HepG2 (cell line): ENCODE results near the gene RPS6KL1. TPM values are rescaled to one million over a fixed set of nuclear protein-coding genes. Genes with fewer than 3 reads are reported as not detected.

ENCODE experiments used
- ATAD3A ChIP-seq: sonication (generic); formaldehyde crosslinking; IDR thresholded peaks from 2 replicates; pipeline ENCODE4 v1.4.0; 2020; ENCODE audit warnings: missing genetic modification reagents
- ATF7-NPFF ChIP-seq: sonication (generic); formaldehyde crosslinking; IDR thresholded peaks from 2 replicates; pipeline ENCODE4 v1.8.1; 2023; ENCODE audit warnings: mild to moderate bottlenecking, low read depth, missing genetic modification reagents, moderate library complexity
- CBX1 ChIP-seq: IDR thresholded peaks from one replicate; pipeline ENCODE4 v1.6.1; 2016; ENCODE audit warnings: antibody characterized with exemption, low read depth
- FOXO1 ChIP-seq: sonication (generic); formaldehyde crosslinking; IDR thresholded peaks from 2 replicates; pipeline ENCODE4 v1.4.0; 2020; ENCODE audit warnings: missing genetic modification reagents
- KDM4B ChIP-seq: sonication (generic); formaldehyde crosslinking; IDR thresholded peaks from 2 replicates; pipeline ENCODE4 v1.4.0; 2020; ENCODE audit warnings: missing genetic modification reagents
- NR1H2 ChIP-seq: sonication (generic); formaldehyde crosslinking; IDR thresholded peaks from 2 replicates; pipeline ENCODE4 v1.8.1; 2022; ENCODE audit warnings: low read depth, missing genetic modification reagents, borderline replicate concordance
- PHF20 ChIP-seq: sonication (generic); formaldehyde crosslinking; IDR thresholded peaks from 2 replicates; pipeline ENCODE4 v1.5.0; 2020; ENCODE audit warnings: mild to moderate bottlenecking, missing genetic modification reagents
- POLR2G ChIP-seq: fragments of 200-400 bp; formaldehyde crosslinking; IDR thresholded peaks from 2 replicates; pipeline ENCODE4 v1.6.1; 2018; ENCODE audit warnings: mild to moderate bottlenecking, low read depth, low read length, moderate library complexity
- SAFB2 ChIP-seq: sonication (generic); formaldehyde crosslinking; IDR thresholded peaks from 2 replicates; pipeline ENCODE4 v1.5.1; 2020; ENCODE audit warnings: missing genetic modification reagents, low read depth, mild to moderate bottlenecking, borderline replicate concordance
- SP1 ChIP-seq, 2 experiments: fragments of 450-650 bp in 1 of 2; sonication (generic) in 1 of 2; formaldehyde crosslinking in 1 of 2; IDR thresholded peaks; 2 replicates each; pipeline versions ENCODE4 v1.4.0 to v1.6.1; 2016 to 2020; ENCODE audit warnings: missing genetic modification reagents in 1 of 2
- TAF1 ChIP-seq: sonication (generic); formaldehyde crosslinking; IDR thresholded peaks from 2 replicates; pipeline ENCODE4 v1.4.0; 2020; ENCODE audit warnings: missing genetic modification reagents
- TMF1 ChIP-seq: sonication (generic); formaldehyde crosslinking; IDR thresholded peaks from 2 replicates; pipeline ENCODE4 v1.8.1; 2022; ENCODE audit warnings: low read depth, missing genetic modification reagents
- YEATS4 ChIP-seq: sonication (generic); formaldehyde crosslinking; IDR thresholded peaks from 2 replicates; pipeline ENCODE4 v1.4.0; 2020; ENCODE audit warnings: missing genetic modification reagents, borderline replicate concordance
- ZFP1 ChIP-seq: IDR thresholded peaks from 2 replicates; pipeline ENCODE4 v1.6.1; 2016
- ZFP37 ChIP-seq: sonication (generic); formaldehyde crosslinking; IDR thresholded peaks from 2 replicates; pipeline ENCODE4 v1.4.0; 2020; ENCODE audit warnings: missing genetic modification reagents, borderline replicate concordance
- ZFP82 ChIP-seq: sonication (generic); formaldehyde crosslinking; IDR thresholded peaks from 2 replicates; pipeline ENCODE4 v1.5.1; 2020; ENCODE audit warnings: mild to moderate bottlenecking, missing genetic modification reagents, borderline replicate concordance
- ZKSCAN8 ChIP-seq: IDR thresholded peaks from 2 replicates; pipeline ENCODE4 v1.6.1; 2016; ENCODE audit warnings: borderline replicate concordance, missing genetic modification reagents, missing compliant biosample characterization
- ZNF263 ChIP-seq: sonication (generic); formaldehyde crosslinking; IDR thresholded peaks from 2 replicates; pipeline ENCODE4 v1.4.0; 2020; ENCODE audit warnings: missing genetic modification reagents
- ZNF350 ChIP-seq: sonication (generic); formaldehyde crosslinking; IDR thresholded peaks from 2 replicates; pipeline ENCODE4 v1.4.0; 2020; ENCODE audit warnings: mild to moderate bottlenecking, low read depth, missing genetic modification reagents, borderline replicate concordance
- ZNF572 ChIP-seq: sonication (generic); formaldehyde crosslinking; IDR thresholded peaks from 2 replicates; pipeline ENCODE4 v1.5.1; 2020; ENCODE audit warnings: mild to moderate bottlenecking, missing genetic modification reagents
- ZNF772 ChIP-seq: sonication (generic); formaldehyde crosslinking; IDR thresholded peaks from 2 replicates; pipeline ENCODE4 v1.5.0; 2020; ENCODE audit warnings: mild to moderate bottlenecking, missing genetic modification reagents
- ZNF792 ChIP-seq: IDR thresholded peaks from 2 replicates; pipeline ENCODE4 v1.6.1; 2016
- polyA plus RNA-seq, 8 experiments: library from polyadenylated mRNA; depleted of rRNA in 3 of 8; stranded (reverse) in 7 of 8; unstranded in 1 of 8; fragments of >200 nt; fragmentation: Illumina TruSeq in 4 of 8; extraction: Trizol in 4 of 8; gene quantifications; 2 replicates each; pipeline versions ENCODE4 v1.2.1 to v1.2.3, GENCODE V29; 2011 to 2016; ENCODE audit warnings: low read depth in 4 of 8, missing spikeins in 1 of 8, mixed read lengths in 1 of 8; ENCODE audit not compliant: insufficient read depth in 1 of 8
- total RNA-seq, 5 experiments: library from RNA; depleted of rRNA; stranded (reverse); fragments of >200 nt; fragmentation: Illumina TruSeq; extraction: Trizol; gene quantifications; 2 replicates each; pipeline ENCODE4 v1.2.3, GENCODE V29; 2016; ENCODE audit warnings: low read depth in 1 of 5
- TF ChIP-seq, protein P1 (sequence below): sonication (generic); formaldehyde crosslinking; IDR thresholded peaks from 2 replicates; pipeline ENCODE4 v1.4.0; 2020; ENCODE audit warnings: missing genetic modification reagents, borderline replicate concordance
- TF ChIP-seq, protein P2 (sequence below): sonication (generic); formaldehyde crosslinking; IDR thresholded peaks from 2 replicates; pipeline ENCODE4 v1.4.0; 2020; ENCODE audit warnings: low read depth, mild to moderate bottlenecking, missing genetic modification reagents
- TF ChIP-seq, protein P3 (sequence below): IDR thresholded peaks from 2 replicates; pipeline ENCODE4 v1.6.1; 2016; ENCODE audit warnings: mild to moderate bottlenecking

RPS6KL1 gene
- total and polyA plus RNA-seq, 2 of the 13 experiments (the other 11 are each of a cell fraction or from before 2014, with no cell fraction given), result 6.5 to 11.5 TPM

DNA sequence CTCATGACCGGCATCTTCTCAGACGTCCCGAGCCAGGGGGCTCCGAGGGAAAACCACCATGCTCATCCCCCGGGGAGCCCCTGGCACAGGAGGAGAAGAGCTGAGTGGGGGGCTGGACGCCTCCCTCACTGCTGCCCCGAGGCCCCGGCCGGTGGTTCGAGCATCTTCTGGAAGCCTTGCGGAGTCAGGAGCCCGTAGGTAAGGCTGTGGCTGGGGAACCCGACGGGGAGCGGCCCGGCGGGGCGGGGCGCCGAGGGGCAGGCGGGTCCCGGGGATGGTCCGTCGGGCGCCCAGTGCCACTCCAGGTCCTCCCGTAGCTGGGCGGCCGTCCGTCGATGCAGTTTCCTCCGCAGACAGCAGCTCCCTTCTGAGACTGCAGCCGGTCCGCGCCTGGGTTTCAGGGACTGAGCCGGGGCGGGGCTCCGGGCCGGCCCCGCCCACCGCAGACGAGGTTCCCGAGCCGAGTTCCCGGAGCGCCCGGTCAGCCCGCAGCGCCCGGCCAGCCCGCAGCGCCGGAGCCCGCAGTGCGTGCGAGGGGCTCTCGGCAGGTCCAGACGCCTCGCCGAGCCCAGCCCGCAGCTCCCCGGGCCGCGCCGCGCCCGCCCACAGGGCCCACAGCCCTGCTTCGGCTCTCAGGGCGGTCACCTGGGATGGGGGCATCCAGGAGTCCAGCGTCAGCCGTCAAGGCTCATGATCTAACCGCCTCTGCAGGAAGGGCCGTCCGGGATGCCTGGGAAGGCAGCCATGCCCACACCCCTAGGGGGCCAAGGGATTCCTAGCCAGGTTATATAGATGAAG lies 32.4 kb upstream of the RPS6KL1 start, which contains the start of gene PGF (continued):
- peak; percentile 60; the same call in 1 of the 2 replicates for TF ChIP-seq ZNF792 (CRISPR knock-in tag)
- TF ChIP-seq, protein P1, sequence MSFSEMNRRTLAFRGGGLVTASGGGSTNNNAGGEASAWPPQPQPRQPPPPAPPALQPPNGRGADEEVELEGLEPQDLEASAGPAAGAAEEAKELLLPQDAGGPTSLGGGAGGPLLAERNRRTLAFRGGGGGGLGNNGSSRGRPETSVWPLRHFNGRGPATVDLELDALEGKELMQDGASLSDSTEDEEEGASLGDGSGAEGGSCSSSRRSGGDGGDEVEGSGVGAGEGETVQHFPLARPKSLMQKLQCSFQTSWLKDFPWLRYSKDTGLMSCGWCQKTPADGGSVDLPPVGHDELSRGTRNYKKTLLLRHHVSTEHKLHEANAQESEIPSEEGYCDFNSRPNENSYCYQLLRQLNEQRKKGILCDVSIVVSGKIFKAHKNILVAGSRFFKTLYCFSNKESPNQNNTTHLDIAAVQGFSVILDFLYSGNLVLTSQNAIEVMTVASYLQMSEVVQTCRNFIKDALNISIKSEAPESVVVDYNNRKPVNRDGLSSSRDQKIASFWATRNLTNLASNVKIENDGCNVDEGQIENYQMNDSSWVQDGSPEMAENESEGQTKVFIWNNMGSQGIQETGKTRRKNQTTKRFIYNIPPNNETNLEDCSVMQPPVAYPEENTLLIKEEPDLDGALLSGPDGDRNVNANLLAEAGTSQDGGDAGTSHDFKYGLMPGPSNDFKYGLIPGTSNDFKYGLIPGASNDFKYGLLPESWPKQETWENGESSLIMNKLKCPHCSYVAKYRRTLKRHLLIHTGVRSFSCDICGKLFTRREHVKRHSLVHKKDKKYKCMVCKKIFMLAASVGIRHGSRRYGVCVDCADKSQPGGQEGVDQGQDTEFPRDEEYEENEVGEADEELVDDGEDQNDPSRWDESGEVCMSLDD (CRISPR knock-in tag), result peak; percentile 41; the same call in 1 of the 2 replicates
- TF ChIP-seq YEATS4, result peak; percentile 24; the same call in 1 of the 2 replicates
- TF ChIP-seq ATAD3A (CRISPR knock-in tag), result no peak
- no peak for TF ChIP-seq ZNF350 (CRISPR knock-in tag)
- peak; percentile 90 for TF ChIP-seq TAF1
- TF ChIP-seq NR1H2 (CRISPR knock-in tag), result no peak; the same call in 1 of the 2 replicates
- 0 out of 2 replicates have a peak, but pooled peaks have one; percentile 25 for TF ChIP-seq ZKSCAN8
- TF ChIP-seq ZFP82 (CRISPR knock-in tag), result peak; percentile 54; the same call in 1 of the 2 replicates
- TF ChIP-seq, protein P2, sequence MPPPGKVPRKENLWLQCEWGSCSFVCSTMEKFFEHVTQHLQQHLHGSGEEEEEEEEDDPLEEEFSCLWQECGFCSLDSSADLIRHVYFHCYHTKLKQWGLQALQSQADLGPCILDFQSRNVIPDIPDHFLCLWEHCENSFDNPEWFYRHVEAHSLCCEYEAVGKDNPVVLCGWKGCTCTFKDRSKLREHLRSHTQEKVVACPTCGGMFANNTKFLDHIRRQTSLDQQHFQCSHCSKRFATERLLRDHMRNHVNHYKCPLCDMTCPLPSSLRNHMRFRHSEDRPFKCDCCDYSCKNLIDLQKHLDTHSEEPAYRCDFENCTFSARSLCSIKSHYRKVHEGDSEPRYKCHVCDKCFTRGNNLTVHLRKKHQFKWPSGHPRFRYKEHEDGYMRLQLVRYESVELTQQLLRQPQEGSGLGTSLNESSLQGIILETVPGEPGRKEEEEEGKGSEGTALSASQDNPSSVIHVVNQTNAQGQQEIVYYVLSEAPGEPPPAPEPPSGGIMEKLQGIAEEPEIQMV (CRISPR knock-in tag), result peak; percentile 98
- TF ChIP-seq KDM4B (CRISPR knock-in tag), result peak; percentile 31; the same call in 1 of the 2 replicates
- TF ChIP-seq, protein P3, sequence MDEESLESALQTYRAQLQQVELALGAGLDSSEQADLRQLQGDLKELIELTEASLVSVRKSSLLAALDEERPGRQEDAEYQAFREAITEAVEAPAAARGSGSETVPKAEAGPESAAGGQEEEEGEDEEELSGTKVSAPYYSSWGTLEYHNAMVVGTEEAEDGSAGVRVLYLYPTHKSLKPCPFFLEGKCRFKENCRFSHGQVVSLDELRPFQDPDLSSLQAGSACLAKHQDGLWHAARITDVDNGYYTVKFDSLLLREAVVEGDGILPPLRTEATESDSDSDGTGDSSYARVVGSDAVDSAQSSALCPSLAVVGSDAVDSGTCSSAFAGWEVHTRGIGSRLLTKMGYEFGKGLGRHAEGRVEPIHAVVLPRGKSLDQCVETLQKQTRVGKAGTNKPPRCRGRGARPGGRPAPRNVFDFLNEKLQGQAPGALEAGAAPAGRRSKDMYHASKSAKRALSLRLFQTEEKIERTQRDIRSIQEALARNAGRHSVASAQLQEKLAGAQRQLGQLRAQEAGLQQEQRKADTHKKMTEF, result 0 out of 2 replicates have a peak, but pooled peaks have one; percentile 16
- peak; percentile 49; the same call in 1 of the 2 replicates for TF ChIP-seq ZNF772 (CRISPR knock-in tag)
- TF ChIP-seq POLR2G, result peak; percentile 89
- TF ChIP-seq TMF1 (CRISPR knock-in tag), result 0 out of 2 replicates have a peak, but pooled peaks have one; percentile 50
- no peak for TF ChIP-seq ZFP1 (CRISPR knock-in tag)
- TF ChIP-seq ATF7-NPFF (CRISPR knock-in tag), result peak; percentile 54; the same call in 1 of the 2 replicates
- TF ChIP-seq ZNF572, result no peak
- TF ChIP-seq CBX1, result peak; percentile 66
- TF ChIP-seq ZNF263 (CRISPR knock-in tag), result 0 out of 2 replicates have a peak, but pooled peaks have one; percentile 21
- no peak; the same call in 1 of the 2 replicates for TF ChIP-seq FOXO1 (CRISPR knock-in tag)
- TF ChIP-seq SAFB2 (CRISPR knock-in tag), result peak; percentile 23; the same call in 1 of the 2 replicates
- TF ChIP-seq ZFP37, result 0 out of 2 replicates have a peak, but pooled peaks have one; percentile 9
- peak; percentile 58 for TF ChIP-seq PHF20 (CRISPR knock-in tag)
- TF ChIP-seq SP1 (IDR thresholded peaks at IDR 0.05), result no peak
- peak; percentile 60; the same call in 1 of the 2 replicates for TF ChIP-seq SP1 (CRISPR knock-in tag; IDR thresholded peaks at IDR 0.05)
